NCI-H748 (cell line): ENCODE results near the gene IZUMO4.

Source experiments
- DNase-seq: peaks from one replicate; lab custom pipeline; 2025; ENCODE audit not compliant: unreplicated experiment; lab: John Stamatoyannopoulos, UW

The IZUMO4 gene

DNA sequence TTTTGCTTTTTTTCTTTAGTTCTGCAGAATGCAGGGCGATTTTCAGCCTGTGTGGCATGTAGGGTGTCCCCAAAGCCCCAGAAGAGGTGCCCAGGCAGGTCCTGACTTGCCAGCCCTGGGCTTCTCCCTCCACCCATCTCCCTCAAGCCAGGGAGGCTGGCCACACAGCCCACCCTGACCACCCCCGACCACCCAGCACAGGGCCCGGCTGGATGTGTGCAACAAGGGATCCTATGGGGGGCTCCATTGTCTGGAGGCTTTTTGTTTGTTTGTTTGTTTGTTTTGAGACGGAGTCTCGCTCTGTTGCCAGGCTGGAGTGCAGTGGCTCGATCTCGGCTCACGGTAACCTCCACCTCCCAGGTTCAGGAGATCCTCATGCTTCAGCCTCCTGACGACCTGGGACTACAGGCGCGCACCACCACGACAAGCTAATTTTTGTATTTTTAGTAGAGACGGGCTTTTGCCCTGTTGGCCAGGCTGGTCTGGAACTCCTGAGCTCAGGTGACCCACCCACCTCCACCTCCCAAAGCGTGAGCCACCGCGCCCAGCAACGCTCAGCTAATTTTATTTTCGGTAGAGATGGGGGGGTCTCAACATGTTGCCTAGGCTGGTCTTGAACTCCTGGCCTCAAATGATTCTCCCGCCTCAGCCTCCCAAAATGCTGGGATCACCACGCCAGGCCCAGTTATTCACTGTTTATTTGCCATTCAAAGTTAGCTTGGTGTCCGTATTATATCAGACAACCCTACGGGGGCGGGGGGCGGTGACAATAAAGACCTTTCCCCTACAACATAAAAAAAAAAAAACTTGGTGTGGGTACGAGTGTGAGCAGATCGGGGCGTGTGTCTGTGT, 37.9 kb upstream of the IZUMO4 start:
- no peak for DNase-seq

DNA sequence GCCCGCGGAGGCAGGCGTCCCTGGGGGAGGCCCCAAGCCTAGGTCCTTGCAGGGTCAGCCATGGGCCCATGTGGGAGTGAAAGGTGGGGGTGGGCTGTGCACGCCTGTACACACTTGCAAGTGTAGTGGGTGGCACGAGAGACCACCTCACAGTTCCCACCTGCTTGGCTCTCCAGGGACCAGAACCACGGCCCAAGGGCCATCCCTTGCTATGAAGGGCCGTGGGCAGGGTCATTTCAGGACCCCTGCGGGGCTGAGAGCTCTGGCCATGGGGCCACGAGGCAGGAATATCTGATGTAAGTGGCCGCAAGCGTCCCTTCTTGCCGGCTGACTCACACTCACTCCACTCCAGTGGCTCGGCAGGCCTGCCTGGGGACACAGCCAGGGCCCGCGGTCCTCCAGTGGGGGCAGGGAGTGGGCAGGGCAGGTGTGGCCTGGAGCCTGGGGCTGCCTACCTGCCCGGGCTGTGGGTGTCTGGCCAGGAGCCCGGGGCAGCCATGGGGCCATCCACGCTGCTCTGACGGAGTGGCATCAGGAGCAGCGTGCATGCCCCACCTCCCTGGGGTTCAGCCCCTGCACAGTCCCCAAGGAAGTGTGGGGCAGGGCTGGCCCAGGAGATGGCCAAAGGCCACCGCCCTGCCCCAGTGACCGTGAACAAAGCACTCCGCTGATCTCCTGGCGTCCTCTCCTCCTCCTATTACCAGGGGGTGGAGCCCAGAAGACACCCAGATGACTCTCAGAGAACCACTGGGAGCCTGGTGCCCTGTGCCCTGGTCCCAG, 37.1 kb upstream of the IZUMO4 start:
- DNase-seq = no peak

DNA sequence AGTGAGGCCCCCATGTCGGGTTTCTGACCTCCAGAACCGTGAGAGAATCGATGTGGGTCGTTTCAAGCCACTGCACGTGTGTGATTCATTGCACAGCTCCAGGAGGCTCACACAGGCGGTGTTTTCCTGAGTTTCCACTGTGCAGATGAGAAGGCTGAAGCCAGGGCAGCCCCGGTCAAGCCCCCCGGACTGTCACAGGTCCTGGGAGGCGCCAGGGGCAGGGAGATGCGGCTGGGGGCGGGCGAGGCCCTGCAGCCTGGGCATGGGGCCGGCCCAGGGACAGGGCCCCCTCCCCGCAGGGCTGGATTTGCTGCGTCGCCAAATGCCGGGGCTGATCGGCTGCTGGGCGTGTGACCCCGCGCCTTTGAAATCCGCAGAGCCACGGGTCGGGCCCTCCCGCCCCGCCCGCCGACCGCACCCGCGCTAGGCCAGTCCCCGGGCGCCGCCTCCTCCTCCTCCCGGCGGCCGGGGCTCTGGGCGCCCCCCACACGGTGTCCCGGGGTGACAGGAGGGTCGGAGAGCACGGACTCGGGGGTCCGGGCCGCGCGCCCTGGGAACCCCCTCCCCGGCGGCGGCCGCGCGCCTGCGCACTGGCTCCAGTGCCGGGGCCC, 35.7 kb upstream of the IZUMO4 start:
- peak; percentile 63 for DNase-seq

DNA sequence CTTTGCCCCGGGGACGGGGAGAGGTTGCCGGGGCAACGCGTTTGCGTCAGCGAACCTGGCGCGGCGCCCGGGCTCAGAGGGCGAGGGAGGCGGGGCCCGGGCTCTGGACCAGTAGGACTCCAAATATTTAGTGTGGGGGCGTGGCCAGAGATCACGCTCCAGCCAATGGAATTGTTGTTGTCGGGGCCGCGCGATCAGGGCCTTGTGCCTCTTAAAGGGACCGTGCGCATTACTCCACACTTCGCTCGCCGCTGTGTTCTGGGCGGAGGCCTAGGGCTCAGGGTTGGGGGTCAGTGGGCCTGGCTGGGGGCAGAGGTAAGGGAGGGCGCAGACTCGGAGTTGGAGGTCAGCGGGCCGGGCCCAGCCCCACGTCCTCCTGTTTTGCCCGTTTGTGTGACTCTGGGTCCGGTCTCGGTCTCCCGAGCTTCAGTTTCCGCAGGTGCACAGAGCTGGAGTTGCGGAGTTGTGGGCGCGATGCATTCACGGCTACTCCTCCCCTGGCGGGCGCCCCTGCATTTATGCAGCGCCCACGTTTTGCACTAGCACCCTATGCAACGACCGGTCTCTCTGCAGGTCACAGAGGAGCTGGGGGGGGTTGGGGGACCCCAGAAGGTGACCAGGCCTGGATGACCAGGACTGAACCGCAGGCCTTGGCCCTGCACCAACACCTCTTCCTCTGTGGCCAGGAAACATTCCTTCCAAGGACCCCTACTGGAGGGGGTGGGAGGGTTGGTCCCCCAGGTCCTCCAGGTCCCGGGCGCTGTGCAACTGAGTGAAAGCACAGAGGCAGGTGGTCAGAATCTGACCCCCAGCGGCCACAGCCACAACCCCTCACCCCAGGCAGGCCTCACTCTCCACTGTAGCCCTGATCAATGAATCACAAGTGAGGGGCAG, 35.0 kb upstream of the IZUMO4 start:
- DNase-seq = peak; percentile 97

DNA sequence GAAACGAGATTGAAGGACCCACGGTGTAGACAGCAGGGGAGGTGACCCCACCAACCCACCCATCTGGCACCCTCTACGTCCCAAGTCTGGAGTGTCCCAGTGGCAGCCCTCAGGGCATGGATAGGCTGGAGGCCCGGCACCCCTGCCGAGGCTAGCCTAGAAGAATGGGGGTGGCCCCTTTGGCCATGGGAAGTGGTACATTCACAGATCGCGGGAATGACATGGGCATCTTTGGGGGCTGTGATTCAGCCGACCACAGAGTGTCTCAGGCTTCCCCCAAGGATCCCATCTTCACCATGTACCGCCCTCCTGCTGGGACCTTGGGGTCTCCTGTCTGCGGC, 34.4 kb upstream of the IZUMO4 start:
- no peak for DNase-seq

DNA sequence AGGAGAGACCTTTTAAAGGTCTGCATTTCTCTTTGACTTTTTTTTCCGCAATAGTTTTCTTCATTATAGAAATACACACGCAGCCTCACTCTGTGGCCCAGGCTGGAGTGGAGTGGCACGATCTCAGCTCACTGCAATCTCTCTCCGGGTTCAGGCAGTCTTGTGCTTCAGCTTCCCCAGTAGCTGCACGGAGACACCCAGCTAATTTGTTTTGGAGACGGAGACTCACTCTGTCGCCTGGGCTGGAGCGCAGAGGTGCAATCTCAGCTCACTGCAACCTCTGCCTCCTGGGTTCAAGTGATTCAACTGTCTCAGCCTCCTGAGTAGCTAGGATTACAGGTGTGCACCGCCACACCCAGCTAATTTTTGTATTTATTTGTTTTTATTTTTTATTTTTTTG, 33.9 kb upstream of the IZUMO4 start:
- no peak for DNase-seq

DNA sequence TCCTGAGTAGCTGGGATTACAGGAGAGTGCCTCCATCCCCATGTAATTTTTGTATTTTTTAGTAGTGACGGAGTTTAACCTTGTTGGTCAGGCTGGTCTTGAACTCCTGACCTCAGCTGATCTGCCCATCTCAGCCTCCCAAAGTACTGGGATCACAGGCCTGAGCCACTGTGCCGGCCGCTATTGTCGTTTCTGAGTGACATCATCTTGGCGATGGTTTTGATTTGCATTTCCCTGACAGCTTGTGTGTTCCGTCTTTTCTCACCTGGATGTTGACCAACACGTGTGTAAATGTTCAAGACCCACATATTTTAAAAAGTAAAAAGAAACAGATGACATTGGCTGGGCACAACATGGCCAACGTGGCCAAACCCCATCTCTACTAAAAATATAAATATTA, 32.9 kb upstream of the IZUMO4 start:
- DNase-seq = no peak

DNA sequence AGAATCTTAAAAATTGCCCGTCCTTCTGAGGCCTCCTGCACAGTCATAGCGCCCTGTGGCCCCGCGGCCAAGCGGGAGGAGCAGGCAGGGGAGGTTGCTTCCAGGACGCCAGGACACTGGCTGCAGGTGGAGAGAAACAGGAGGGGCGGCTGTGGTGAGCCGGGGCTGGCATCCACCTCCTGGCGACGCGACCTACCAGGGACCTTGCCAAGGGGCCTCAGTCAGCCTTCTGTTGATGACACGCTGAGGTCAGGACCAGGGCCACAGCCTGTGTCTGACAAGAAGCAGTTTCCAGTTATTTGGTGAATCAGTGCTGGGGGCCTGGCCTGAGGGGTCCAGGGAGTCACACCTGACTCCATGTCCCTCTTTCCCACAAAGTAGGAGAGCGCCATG, 32.3 kb upstream of the IZUMO4 start:
- no peak for DNase-seq

DNA sequence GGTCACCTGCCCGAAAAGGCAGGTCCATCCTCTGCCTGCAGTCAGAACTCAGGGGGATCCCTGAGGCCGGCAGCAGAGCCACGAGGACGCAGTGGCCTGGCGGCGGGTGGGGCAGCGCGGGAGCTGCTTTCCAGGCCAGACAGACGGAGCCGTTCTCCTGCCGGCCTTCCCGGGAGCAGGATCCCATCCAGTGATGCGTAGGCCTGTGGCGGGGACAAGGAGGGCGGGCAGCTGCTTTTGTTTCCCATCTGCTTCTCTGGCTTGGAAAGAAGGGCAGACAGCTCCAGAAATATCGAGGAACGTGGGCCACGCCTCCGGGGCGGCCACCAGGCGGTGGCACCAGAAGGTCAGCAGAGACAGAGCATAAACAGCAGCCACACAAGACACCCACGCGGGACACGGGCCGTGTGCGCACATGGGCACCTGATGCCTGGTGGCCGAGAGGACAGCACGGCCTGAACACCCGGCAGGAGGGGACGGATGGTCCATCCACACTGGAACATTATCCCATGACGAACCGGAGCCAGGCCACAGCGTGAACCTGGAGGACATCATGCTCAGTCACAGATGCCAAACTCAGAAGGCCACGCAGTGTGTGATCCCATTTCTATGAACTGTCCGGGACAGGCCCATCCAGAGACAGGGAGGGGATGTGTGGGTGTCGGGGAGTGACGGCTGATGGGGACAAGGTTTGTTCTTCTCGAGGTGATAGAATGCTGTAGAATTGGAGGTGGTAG, 31.8 kb upstream of the IZUMO4 start:
- DNase-seq = no peak

DNA sequence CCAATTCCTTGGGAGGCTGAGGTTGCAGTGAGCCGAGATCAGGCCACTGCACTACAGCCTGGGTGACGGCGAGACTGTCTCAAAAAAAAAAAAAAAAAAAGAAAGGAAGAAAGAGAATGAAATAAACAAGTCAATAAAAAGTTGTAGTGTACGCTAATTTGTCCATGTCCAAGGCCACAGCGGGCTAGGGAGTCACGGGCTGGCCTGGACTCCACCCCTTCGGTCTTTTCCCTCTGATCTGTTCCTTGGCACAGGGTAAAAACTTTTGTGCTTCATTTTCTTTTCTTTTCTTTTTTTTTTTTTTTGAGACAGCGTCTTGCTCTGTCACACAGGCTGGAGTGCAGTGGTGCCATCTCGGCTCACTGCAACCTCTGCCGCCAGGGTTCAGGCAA, 26.3 kb upstream of the IZUMO4 start:
- no peak for DNase-seq

DNA sequence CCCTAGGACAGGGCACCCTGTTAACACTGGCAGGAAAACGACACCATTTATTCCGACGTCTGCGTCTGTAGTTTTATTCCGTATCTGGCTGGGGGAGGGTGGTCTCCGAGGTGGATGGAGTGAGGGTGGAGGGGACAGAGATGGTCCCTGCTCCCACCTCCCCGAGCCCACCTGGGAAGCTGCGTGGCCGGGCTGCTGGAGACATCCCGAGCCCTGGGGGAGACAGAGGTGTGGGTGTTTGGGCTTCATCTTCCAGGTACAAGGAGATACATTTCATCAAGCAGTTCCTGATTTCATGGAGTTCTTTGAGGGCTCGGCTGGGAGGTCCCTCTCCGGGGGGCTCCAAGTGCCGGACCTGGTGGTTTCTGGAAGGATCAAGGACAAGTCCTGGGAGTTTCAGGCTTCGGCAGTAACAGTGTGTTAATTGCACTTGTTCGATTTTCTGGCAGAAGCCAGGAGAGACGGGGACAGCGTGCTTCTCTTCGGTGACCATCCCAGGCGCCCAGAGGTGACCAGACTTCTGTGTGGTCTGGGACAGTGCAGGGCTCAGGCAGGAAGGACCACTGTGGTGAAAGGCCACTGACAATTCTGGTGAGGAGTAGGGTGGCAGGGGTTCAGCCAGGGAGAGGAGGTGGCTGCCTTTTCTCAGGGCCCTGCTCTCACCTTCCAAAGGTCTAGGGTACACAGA, 25.6 kb upstream of the IZUMO4 start:
- DNase-seq = no peak

DNA sequence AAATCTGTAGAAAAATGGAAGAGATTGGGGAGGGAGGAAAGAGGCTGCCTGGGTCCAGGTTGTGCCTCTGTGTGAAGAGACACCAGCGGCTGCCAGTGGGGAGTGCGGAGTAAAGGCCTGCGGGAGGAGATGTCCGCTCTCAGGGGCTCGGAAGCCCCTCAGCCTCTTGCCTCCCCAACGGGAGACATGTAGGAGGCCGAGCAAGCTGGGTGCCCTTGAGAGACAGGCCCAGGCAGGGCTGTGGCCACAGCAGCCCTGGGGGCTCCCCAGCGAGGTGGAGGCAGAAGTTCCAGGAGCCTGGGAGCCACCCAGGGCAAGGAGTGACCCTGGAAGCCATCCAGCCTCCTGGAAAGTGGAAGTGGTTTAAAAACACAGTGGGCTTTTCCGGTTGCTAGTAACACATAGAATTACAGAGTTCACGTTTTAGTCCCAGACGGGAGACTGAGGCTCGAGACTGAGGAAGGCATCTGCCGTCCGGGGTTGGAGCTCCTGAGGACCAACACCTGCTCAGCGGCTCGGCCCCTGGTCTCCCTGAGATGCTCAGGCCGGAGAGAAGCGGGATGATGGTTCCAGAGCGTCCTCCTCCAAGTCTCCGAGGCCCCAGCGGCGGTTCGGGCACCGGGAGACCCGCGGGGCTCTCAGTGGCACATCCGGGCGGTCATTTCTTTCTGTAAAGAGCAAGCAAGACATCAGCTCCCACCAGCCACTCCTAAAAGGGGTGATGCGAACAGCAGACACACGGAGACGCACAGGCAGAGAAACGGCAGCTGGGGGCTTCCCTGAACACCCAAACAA, 23.8 kb upstream of the IZUMO4 start:
- no peak for DNase-seq

DNA sequence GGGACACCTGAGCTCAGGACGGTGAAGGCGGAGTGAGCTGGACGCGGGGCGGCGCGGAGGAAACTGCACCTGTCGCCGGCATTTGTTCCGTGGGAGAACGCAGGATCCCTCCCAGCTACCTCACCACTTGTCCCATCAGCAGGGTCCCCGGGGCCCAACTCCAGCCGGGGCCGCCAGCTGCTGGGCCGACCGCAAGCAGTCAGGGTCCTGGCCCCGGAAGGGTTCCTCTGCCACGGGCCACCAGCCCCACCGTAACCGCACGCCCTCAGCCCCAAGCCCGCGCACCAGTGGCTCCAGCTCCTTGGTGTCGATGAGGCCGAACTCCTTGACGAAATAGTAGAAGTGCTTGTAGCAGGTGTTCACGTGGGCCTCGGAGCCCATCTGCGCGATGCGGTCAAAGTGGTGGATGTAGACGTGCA, 20.2 kb upstream of the IZUMO4 start:
- no peak for DNase-seq

DNA sequence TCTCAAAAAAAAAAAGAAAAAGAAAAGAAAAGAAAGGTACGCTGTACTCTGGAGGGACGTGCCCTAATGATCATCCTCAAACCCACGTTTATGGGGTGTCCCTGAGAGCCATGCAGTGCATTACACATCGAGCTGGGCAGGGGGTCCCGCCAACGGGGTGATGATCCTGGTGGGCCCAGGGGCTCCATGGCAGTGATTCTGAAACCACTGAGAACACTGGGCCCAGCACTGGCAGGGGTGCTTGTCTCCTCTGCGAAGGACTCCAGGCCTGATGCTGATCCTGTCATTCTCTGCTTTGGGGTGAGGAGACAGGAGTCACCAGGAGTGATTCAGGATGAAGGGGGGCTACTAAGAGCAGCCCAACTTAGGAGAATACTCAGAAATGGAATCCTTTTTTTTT, 19.3 kb upstream of the IZUMO4 start:
- no peak for DNase-seq

DNA sequence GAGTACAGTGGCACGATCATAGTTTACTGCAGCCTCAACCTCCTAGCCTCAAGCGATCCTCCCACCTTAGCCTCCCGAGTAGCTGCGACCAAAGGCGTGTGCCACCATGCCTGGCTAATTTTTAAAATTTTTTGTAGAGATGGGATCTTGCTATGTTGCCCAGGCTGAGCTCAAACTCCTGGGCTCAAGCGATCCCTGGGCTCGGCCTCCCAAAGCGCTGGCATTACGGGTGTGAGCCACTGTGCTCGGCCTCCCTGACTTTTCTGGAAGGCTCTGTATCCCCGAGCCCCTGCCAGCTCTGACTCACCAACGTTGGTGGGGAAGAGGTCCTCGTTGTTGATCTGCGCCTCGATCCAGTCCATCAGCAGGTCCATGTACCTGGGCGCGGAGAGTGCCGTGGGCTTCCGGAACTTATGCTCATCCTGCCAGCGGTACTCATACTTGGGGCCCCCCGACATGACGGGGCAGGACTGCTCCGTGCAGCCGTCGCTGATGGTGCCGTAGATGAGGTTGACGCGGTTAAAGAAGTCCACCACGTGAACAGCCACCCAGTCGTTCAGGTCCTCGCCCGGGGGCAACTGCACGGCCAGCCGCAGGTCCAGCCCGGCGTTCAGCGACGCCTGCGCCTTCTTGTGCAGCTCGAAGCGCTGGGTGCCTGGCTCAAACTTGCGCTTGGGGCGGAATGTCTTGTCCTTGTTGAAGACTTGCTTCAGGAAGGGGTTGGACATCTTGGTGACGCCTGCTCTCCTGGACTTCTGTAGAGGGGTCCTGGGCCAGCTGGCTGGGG, 18.7 kb upstream of the IZUMO4 start:
- DNase-seq = no peak

DNA sequence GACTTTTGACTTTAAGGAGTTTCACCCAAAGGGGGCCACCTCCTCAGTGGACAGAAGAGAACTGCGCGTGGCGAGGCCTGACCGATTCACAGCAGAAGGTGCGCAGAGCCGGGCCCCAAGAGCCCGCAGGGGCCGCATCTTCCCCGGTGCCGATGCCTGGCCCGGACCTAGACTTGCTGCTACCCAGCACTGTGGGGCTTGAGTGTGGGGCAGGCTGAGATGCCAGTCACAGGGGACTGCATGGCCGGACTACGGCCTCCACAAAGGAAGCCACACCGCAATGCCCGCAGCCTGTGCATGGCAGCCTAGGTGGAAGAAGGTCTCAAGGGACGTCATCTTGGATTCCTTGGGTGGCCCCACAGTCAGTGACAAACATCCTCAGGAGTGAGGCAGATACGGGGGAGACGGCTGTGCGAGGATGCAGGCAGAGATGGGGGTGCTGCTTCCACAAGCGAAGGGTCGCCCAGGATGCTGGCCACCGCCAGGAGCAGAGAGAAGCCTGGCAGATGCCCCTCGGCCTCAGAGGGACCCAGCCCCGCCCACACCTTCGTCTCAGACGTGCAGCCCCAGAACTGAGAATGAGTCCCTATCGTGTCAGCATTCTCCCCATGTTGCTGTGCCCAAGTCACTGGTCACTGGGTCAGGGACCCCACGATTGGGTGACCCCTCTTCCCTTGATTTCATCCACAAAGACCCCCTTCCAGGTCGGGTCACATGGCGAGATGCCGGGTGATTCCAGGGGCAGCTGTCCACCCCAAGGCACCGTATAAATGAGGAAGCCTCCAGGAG, 17.4 kb upstream of the IZUMO4 start:
- no peak for DNase-seq

DNA sequence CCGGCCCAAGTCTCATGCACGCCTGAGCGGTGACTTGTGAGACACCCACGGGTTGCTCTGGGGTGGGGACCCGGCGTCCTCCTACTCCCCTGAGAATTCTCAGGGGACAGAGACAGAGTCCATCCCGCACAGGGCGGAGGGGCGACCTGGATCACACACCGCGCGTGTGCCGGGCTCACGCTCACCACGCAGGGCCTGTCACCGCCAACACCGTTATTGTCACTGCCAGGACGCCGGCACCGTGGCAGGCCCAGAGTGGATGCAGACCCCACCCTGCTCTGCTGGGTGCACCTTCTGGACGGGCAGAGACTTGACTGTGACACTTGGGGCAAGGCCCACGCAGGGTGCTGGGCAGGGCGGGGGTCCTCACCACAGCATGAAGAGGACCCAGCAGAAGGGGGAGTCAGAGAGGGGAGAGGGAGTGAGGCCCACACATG, 16.8 kb upstream of the IZUMO4 start:
- no peak for DNase-seq
